HL-60 (cell line): ENCODE data around the gene BAAT.

Experiments used
- DNase-seq, 2 experiments: peaks; one replicate each; pipeline ENCODE4 v3.0.0-alpha.2; 2010 to 2020; ENCODE audit warnings: low read depth in 1 of 2, low spot score in 1 of 2
- H3K27ac ChIP-seq: fragments of 250-450 bp; sonication (Bioruptor Pico); replicated peaks from 2 replicates; pipeline ENCODE4 v1.5.1; 2020; ENCODE audit warnings: mild to moderate bottlenecking, moderate library complexity
- H3K27me3 ChIP-seq: fragments of 250-450 bp; sonication (Bioruptor Pico); 2 replicates; pipeline ENCODE4 v1.5.1; 2021; ENCODE audit warnings: mild to moderate bottlenecking, moderate library complexity; ENCODE audit not compliant: insufficient read depth, poor library complexity, severe bottlenecking
- H3K4me3 ChIP-seq: replicated peaks from 2 replicates; pipeline ENCODE4 v1.5.1; 2011; ENCODE audit warnings: mild to moderate bottlenecking, control low read depth, low read length; ENCODE audit not compliant: insufficient read depth
- GABPA ChIP-seq: IDR thresholded peaks from 2 replicates; pipeline ENCODE4 v1.6.1; 2012; ENCODE audit warnings: low read depth
- POLR2AphosphoS5 ChIP-seq: IDR thresholded peaks from 2 replicates; pipeline ENCODE4 v1.6.1; 2012; ENCODE audit warnings: low read depth
- SPI1 ChIP-seq: IDR thresholded peaks from 2 replicates; pipeline ENCODE4 v1.6.1; 2012; ENCODE audit warnings: low read depth, mild to moderate bottlenecking, borderline replicate concordance
- TF ChIP-seq, protein P1 (sequence below): IDR thresholded peaks from 2 replicates; pipeline ENCODE4 v1.6.1; 2012; ENCODE audit warnings: low read depth; ENCODE audit not compliant: insufficient replicate concordance
- TF ChIP-seq, protein P2 (sequence below): IDR thresholded peaks from one replicate; pipeline ENCODE4 v1.5.1; 2011; ENCODE audit warnings: low read length, control low read depth, inconsistent platforms; ENCODE audit not compliant: insufficient read depth

The BAAT gene

DNA sequence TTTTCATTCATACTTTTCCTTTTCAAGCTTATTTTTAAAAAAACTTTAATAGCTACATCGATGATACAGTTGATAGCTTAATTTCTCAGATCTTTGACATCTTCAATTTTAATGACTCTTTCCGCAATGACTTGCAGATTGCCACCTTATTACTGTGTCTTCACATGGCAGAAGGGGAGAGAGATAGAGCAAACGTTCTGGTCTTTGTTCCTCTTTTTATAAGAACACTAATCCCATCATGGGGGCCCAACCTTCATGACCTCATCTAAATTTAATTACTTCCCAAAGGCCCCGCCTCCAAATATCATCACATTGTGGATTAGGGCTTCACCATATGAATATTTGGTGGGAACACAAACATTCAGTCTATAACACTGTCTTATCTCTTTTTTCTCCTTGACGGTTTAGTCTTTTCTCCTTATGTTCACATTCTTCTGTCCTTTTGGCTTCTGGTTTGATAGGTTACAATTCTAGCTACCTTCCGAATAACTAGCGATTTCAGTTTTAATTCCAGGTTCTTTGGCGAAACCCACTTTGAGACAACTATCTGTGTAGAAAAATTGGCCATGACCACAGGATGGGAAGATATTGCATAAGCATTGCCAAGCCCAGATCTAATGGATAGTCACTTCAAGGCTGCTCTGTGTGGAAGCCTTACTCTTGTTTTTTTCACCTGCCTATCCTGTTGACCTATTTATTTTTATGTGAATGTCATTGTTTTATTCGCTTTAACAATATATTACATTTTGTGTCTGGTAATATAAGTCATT, 18.9 kb upstream of the BAAT start:
- DNase-seq = no peak
- Histone ChIP-seq H3K4me3 (no peak overlapping the region), H3K27ac (no peak overlapping the region), H3K27me3 (no peaks in the 10 kb centered on the region)
- TF ChIP-seq, protein P1, sequence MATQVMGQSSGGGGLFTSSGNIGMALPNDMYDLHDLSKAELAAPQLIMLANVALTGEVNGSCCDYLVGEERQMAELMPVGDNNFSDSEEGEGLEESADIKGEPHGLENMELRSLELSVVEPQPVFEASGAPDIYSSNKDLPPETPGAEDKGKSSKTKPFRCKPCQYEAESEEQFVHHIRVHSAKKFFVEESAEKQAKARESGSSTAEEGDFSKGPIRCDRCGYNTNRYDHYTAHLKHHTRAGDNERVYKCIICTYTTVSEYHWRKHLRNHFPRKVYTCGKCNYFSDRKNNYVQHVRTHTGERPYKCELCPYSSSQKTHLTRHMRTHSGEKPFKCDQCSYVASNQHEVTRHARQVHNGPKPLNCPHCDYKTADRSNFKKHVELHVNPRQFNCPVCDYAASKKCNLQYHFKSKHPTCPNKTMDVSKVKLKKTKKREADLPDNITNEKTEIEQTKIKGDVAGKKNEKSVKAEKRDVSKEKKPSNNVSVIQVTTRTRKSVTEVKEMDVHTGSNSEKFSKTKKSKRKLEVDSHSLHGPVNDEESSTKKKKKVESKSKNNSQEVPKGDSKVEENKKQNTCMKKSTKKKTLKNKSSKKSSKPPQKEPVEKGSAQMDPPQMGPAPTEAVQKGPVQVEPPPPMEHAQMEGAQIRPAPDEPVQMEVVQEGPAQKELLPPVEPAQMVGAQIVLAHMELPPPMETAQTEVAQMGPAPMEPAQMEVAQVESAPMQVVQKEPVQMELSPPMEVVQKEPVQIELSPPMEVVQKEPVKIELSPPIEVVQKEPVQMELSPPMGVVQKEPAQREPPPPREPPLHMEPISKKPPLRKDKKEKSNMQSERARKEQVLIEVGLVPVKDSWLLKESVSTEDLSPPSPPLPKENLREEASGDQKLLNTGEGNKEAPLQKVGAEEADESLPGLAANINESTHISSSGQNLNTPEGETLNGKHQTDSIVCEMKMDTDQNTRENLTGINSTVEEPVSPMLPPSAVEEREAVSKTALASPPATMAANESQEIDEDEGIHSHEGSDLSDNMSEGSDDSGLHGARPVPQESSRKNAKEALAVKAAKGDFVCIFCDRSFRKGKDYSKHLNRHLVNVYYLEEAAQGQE = no peak
- no peak for TF ChIP-seq SPI1
- TF ChIP-seq GABPA = no peak
- no peak for TF ChIP-seq POLR2AphosphoS5

DNA sequence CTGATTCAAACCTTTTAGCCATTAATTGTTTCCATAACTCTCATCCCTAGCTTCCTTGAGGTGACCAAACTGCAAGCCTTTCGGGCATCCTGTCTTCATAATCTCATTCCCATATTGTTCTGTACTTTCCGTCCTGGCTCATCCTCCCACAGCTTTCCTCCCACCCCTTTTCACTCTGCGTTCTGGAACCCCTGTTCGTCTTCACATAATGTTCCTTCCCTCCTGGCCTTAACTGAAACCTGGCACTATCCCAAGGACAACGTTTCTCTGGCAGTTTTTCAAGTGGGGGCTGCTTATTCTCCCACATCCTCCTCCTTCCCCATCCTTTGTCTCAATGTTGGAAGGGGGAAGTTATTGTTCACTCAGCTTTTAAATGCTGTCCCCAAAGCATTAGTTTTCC, 15.3 kb upstream of the BAAT start:
- Histone ChIP-seq H3K27me3 (no peaks in the 10 kb centered on the region), H3K4me3 (peak overlapping the region; percentile 78; the same call in 1 of the 2 replicates), H3K27ac (no peak overlapping the region)
- DNase-seq = no peak
- TF ChIP-seq POLR2AphosphoS5 (no peak), SPI1 (no peak), GABPA (no peak)
- TF ChIP-seq, protein P1 = no peak
- TF ChIP-seq, protein P2, sequence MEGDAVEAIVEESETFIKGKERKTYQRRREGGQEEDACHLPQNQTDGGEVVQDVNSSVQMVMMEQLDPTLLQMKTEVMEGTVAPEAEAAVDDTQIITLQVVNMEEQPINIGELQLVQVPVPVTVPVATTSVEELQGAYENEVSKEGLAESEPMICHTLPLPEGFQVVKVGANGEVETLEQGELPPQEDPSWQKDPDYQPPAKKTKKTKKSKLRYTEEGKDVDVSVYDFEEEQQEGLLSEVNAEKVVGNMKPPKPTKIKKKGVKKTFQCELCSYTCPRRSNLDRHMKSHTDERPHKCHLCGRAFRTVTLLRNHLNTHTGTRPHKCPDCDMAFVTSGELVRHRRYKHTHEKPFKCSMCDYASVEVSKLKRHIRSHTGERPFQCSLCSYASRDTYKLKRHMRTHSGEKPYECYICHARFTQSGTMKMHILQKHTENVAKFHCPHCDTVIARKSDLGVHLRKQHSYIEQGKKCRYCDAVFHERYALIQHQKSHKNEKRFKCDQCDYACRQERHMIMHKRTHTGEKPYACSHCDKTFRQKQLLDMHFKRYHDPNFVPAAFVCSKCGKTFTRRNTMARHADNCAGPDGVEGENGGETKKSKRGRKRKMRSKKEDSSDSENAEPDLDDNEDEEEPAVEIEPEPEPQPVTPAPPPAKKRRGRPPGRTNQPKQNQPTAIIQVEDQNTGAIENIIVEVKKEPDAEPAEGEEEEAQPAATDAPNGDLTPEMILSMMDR = no peak

DNA sequence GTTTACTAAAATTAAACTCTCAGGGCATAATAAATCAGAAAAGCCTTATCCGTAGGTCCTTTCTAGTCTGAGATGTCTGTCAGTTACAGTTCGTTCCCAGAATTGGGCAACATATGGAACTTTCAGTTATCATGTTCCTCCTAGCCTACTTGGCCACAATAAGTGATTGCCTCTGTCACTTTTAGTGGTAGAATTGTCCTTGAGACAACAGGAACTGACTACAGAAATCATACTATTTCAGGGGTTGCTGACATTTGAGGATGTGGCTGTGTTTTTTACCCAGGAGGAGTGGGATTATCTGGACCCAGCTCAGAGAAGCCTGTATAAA, 14.8 kb upstream of the BAAT start:
- DNase-seq = peak; percentile 21 to 37
- Histone ChIP-seq H3K27ac (peak overlapping the region; percentile 85), H3K27me3 (no peaks in the 10 kb centered on the region), H3K4me3 (peak overlapping the region; percentile 78)
- TF ChIP-seq GABPA = no peak
- TF ChIP-seq SPI1 = peak; percentile 7; the same call in 1 of the 2 replicates

DNA sequence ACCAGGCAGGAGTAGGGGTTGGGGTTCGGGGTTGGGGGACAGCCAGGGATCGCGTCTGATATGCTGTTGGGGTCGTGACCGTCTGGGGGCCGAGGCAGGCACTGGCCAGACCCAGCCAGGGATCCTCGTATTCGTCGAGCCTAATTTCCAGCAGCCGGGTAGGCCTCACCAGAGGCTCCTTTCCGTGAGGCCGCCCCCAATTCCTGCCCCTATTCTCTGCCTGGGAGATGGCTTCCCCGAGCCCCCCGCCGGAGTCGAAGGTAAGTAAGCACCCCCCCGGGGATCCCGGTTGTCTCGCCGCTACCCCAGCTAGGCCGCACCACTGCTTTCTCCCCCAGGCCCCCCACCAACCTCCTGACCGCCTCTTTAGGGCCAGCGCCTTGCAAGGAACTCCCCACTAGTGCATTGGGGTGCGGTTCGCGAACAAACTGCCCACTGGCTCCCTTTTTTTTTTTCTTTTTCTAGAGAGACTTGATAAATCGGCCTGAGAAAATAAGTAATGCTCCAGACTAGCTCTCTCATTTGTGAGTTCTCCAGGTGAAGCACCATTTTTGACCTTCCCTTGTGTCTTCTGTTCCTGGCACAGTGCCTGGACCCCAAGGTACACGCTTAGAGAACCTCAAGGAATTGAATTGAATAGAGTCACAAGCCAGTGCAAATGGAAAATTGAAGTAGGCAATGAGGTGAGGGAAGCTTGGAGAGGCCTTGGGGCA, 14.3 kb upstream of the BAAT start:
- Histone ChIP-seq H3K27ac (peak overlapping the region; percentile 85), H3K27me3 (no peaks in the 10 kb centered on the region), H3K4me3 (peak overlapping the region; percentile 78)
- no peak for DNase-seq
- no peak for TF ChIP-seq GABPA
- TF ChIP-seq SPI1 = no peak
- no peak for TF ChIP-seq POLR2AphosphoS5
- TF ChIP-seq, protein P2 = no peak
- TF ChIP-seq, protein P1 = no peak
